Measurements from ENCODE around the gene TNRC6B. TPM values are rescaled to one million over a fixed set of nuclear protein-coding genes. Genes with fewer than 3 reads are reported as not detected.
"Not testable (repeated sequence)": the region's sequence is repeated elsewhere in the genome, so short reads cannot be mapped to it uniquely, and the experiment has no call there.

Gene TNRC6B
- total and polyA plus RNA-seq, 4 donors, result 6.2 to 70.4 (median 26.5) TPM

- H3K9me3 ChIP-seq (ENCODE audit: control insufficient read depth in 4 of 4, insufficient read depth in 3 of 4, low read length in 3 of 4), result no peaks in the 10 kb centered on the region
- H3K4me1 ChIP-seq (ENCODE audit: control insufficient read depth in 5 of 5, insufficient read depth in 5 of 5, low read length in 5 of 5), result peaks cover 0 to 40% (median 17%) of the 10 kb centered on the region in 5 donors
- no peak overlapping the region for H3K9ac ChIP-seq (ENCODE audit: insufficient read depth in 1 of 2, low read length in 2 of 2)
- no peak for TF ChIP-seq CTCF (IDR thresholded peaks at IDR 0.05; ENCODE audit: control extremely low read depth, extremely low read depth)
- no peaks in the 10 kb centered on the region for H3K27me3 ChIP-seq (ENCODE audit: control insufficient read depth in 3 of 3, insufficient read depth in 3 of 3, low read length in 2 of 3)
- 75 to 86% methylated on average over 7 of the region's 7 CpGs for WGBS, 2 donors
- no peak overlapping the region for H3K4me3 ChIP-seq
- DNase-seq (no peak), ATAC-seq (ENCODE audit: insufficient read depth, low FRiP score) (peak; percentile 53)
- no peaks in the 10 kb centered on the region for H3K36me3 ChIP-seq (ENCODE audit: control insufficient read depth in 4 of 4, insufficient read depth in 4 of 4, low read length in 4 of 4)
- peak overlapping the region in 1 of 2 donors; percentile 87 for H3K27ac ChIP-seq (ENCODE audit: low read depth in 1 of 2, low read length in 1 of 2)
Observed at GRCh38 chr22:40196628-40197360, 19.1 kb downstream of the TNRC6B start.

- peak overlapping the region in 1 of 2 donors; percentile 87 for H3K27ac ChIP-seq (ENCODE audit: low read depth in 1 of 2, low read length in 1 of 2)
- not testable (repeated sequence) for H3K4me3 ChIP-seq; H3K27me3 ChIP-seq (ENCODE audit: control insufficient read depth in 3 of 3, insufficient read depth in 3 of 3, low read length in 2 of 3); H3K36me3 ChIP-seq (ENCODE audit: control insufficient read depth in 4 of 4, insufficient read depth in 4 of 4, low read length in 4 of 4); ATAC-seq (ENCODE audit: insufficient read depth, low FRiP score); DNase-seq; H3K9me3 ChIP-seq (ENCODE audit: control insufficient read depth in 4 of 4, insufficient read depth in 3 of 4, low read length in 3 of 4); H3K9ac ChIP-seq (ENCODE audit: insufficient read depth in 1 of 2, low read length in 2 of 2)
- 70 to 88% methylated on average over 9 of the region's 9 CpGs for WGBS, 2 donors
- peaks cover 2 to 44% (median 17%) of the 10 kb centered on the region in 5 donors for H3K4me1 ChIP-seq (ENCODE audit: control insufficient read depth in 5 of 5, insufficient read depth in 5 of 5, low read length in 5 of 5)
Observed at GRCh38 chr22:40197421-40197820, 19.7 kb downstream of the TNRC6B start.

GRCh38 chr22:40198733-40199132, 21.0 kb downstream of the TNRC6B start:
- TF ChIP-seq CTCF (IDR thresholded peaks at IDR 0.05; ENCODE audit: control extremely low read depth, extremely low read depth), result no peak

GRCh38 chr22:40199223-40199622, 21.5 kb downstream of the TNRC6B start:
- ATAC-seq (ENCODE audit: insufficient read depth, low FRiP score), result no peak
- no peak for TF ChIP-seq CTCF (IDR thresholded peaks at IDR 0.05; ENCODE audit: control extremely low read depth, extremely low read depth)
- Histone ChIP-seq H3K4me3 (no peak overlapping the region), H3K4me1 (ENCODE audit: control insufficient read depth in 5 of 5, insufficient read depth in 5 of 5, low read length in 5 of 5) (peaks cover 7 to 44% (median 27%) of the 10 kb centered on the region in 5 donors), H3K9me3 (ENCODE audit: control insufficient read depth in 4 of 4, insufficient read depth in 3 of 4, low read length in 3 of 4) (no peaks in the 10 kb centered on the region), H3K36me3 (ENCODE audit: control insufficient read depth in 4 of 4, insufficient read depth in 4 of 4, low read length in 4 of 4) (no peaks in the 10 kb centered on the region), H3K27ac (ENCODE audit: low read depth in 1 of 2, low read length in 1 of 2) (peak overlapping the region in 1 of 2 donors; percentile 27), H3K27me3 (ENCODE audit: control insufficient read depth in 3 of 3, insufficient read depth in 3 of 3, low read length in 2 of 3) (no peaks in the 10 kb centered on the region), H3K9ac (ENCODE audit: insufficient read depth in 1 of 2, low read length in 2 of 2) (no peak overlapping the region)
- no peak for DNase-seq
- WGBS, 2 donors, result 88 to 90% methylated on average over 2 of the region's 2 CpGs

More at GRCh38 chr22:40198733-40199132, 21.0 kb downstream of the TNRC6B start:
- DNase-seq (peak in 1 of 3 donors; percentile 30), ATAC-seq (ENCODE audit: insufficient read depth, low FRiP score) (no peak)
- no peaks in the 10 kb centered on the region for H3K36me3 ChIP-seq (ENCODE audit: control insufficient read depth in 4 of 4, insufficient read depth in 4 of 4, low read length in 4 of 4)
- no peaks in the 10 kb centered on the region for H3K9me3 ChIP-seq (ENCODE audit: control insufficient read depth in 4 of 4, insufficient read depth in 3 of 4, low read length in 3 of 4)
- H3K27me3 ChIP-seq (ENCODE audit: control insufficient read depth in 3 of 3, insufficient read depth in 3 of 3, low read length in 2 of 3), result no peaks in the 10 kb centered on the region
- 91 to 93% methylated on average over 3 of the region's 3 CpGs for WGBS, 2 donors
- H3K27ac ChIP-seq (ENCODE audit: low read depth in 1 of 2, low read length in 1 of 2), result peak overlapping the region in 1 of 2 donors; percentile 27
- H3K9ac ChIP-seq (ENCODE audit: insufficient read depth in 1 of 2, low read length in 2 of 2), result no peak overlapping the region
- H3K4me1 ChIP-seq (ENCODE audit: control insufficient read depth in 5 of 5, insufficient read depth in 5 of 5, low read length in 5 of 5), result peaks cover 7 to 44% (median 23%) of the 10 kb centered on the region in 5 donors
- H3K4me3 ChIP-seq, result no peak overlapping the region

All from lung (tissue), 12 donors.